ENCODE data around the gene FUT8.
"Not testable (repeated sequence)": the region's sequence is repeated elsewhere in the genome, so short reads cannot be mapped to it uniquely, and the experiment has no call there.

- TF ChIP-seq CTCF (conservative IDR thresholded peaks at IDR 0.05 in 1 of 2, IDR thresholded peaks at IDR 0.05 in 1 of 2; ENCODE audit: extremely low read depth in 1 of 2, insufficient read depth in 1 of 2, low read depth in 1 of 2, low read length in 2 of 2); EZH2 (IDR thresholded peaks at IDR 0.05; ENCODE audit: borderline replicate concordance, low read length): not testable (repeated sequence)
Measured at GRCh38 chr14:65633666-65634065, 221.1 kb downstream of the FUT8 start.

Data from mammary epithelial cell (primary cell).